KMS-11 (cell line): Measurements from ENCODE around the gene FXYD5.

ENCODE experiments used
- H2AFZ ChIP-seq: fragments of 200-600 bp; sonication (generic); 2 replicates; pipeline ENCODE4 v1.6.1; 2016; ENCODE audit warnings: antibody characterized with exemption, mixed run types, low read depth
- H3K27ac ChIP-seq: fragments of 200-600 bp; sonication (generic); 2 replicates; pipeline ENCODE4 v1.6.1; 2016; ENCODE audit warnings: mild to moderate bottlenecking, mixed run types
- H3K27me3 ChIP-seq: fragments of 200-600 bp; sonication (generic); 2 replicates; pipeline ENCODE4 v1.6.1; 2017; ENCODE audit warnings: mild to moderate bottlenecking, low read depth, mixed run types, moderate library complexity; ENCODE audit not compliant: insufficient read depth
- H3K36me3 ChIP-seq: fragments of 200-600 bp; sonication (generic); 2 replicates; pipeline ENCODE4 v1.6.1; 2017; ENCODE audit warnings: mild to moderate bottlenecking, mixed run types; ENCODE audit not compliant: insufficient read depth
- H3K4me1 ChIP-seq: fragments of 200-600 bp; sonication (generic); 2 replicates; pipeline ENCODE4 v1.6.1; 2016; ENCODE audit warnings: mild to moderate bottlenecking, low read depth, mixed run types; ENCODE audit not compliant: poor library complexity, severe bottlenecking
- H3K4me2 ChIP-seq: fragments of 200-600 bp; sonication (generic); 2 replicates; pipeline ENCODE4 v1.7.0; 2016; ENCODE audit warnings: mild to moderate bottlenecking, mixed run types
- H3K4me3 ChIP-seq: fragments of 200-600 bp; sonication (generic); IDR thresholded peaks from 2 replicates; pipeline ENCODE4 v1.6.1; 2017; ENCODE audit warnings: low read depth, low read length, mixed read lengths; ENCODE audit not compliant: insufficient read depth
- H3K79me2 ChIP-seq: fragments of 200-600 bp; sonication (generic); 2 replicates; pipeline ENCODE4 v1.6.1; 2016; ENCODE audit warnings: low read depth, mixed run types; ENCODE audit not compliant: insufficient read depth
- H3K9ac ChIP-seq: fragments of 200-600 bp; sonication (generic); 2 replicates; pipeline ENCODE4 v1.6.1; 2016; ENCODE audit warnings: mild to moderate bottlenecking, mixed run types
- H4K20me1 ChIP-seq: fragments of 200-600 bp; sonication (generic); 2 replicates; pipeline ENCODE4 v1.6.1; 2016; ENCODE audit warnings: mild to moderate bottlenecking, mixed run types; ENCODE audit not compliant: insufficient read depth
- TF ChIP-seq, protein P1 (sequence below): fragments of 200-600 bp; sonication (generic); conservative IDR thresholded peaks from 2 replicates; pipeline ENCODE4 v1.6.1; 2017; ENCODE audit warnings: low read depth, mild to moderate bottlenecking, antibody characterized with exemption, low read length, moderate library complexity, mixed read lengths

Gene FXYD5

GRCh38 chr19:35162471-35163326 is 8.2 kb downstream of the FXYD5 start:
- no peak overlapping the region for H2AFZ ChIP-seq
- H3K4me3 ChIP-seq = no peak overlapping the region
- no peak overlapping the region for H3K9ac ChIP-seq
- H3K36me3 ChIP-seq = peaks cover 4% of the 10 kb centered on the region; the same call in 1 of the 2 replicates
- H3K27me3 ChIP-seq = no peaks in the 10 kb centered on the region
- H4K20me1 ChIP-seq = no peaks in the 10 kb centered on the region
- H3K79me2 ChIP-seq = no peaks in the 10 kb centered on the region
- no peaks in the 10 kb centered on the region for H3K4me1 ChIP-seq
- H3K4me2 ChIP-seq = no peak overlapping the region
- TF ChIP-seq, protein P1, sequence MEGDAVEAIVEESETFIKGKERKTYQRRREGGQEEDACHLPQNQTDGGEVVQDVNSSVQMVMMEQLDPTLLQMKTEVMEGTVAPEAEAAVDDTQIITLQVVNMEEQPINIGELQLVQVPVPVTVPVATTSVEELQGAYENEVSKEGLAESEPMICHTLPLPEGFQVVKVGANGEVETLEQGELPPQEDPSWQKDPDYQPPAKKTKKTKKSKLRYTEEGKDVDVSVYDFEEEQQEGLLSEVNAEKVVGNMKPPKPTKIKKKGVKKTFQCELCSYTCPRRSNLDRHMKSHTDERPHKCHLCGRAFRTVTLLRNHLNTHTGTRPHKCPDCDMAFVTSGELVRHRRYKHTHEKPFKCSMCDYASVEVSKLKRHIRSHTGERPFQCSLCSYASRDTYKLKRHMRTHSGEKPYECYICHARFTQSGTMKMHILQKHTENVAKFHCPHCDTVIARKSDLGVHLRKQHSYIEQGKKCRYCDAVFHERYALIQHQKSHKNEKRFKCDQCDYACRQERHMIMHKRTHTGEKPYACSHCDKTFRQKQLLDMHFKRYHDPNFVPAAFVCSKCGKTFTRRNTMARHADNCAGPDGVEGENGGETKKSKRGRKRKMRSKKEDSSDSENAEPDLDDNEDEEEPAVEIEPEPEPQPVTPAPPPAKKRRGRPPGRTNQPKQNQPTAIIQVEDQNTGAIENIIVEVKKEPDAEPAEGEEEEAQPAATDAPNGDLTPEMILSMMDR = no peak
- no peak overlapping the region for H3K27ac ChIP-seq

- Histone ChIP-seq H2AFZ (no peak overlapping the region), H3K27me3 (no peaks in the 10 kb centered on the region), H3K27ac (no peak overlapping the region), H3K36me3 (peaks cover 3% of the 10 kb centered on the region; the same call in 1 of the 2 replicates), H3K9ac (no peak overlapping the region), H4K20me1 (no peaks in the 10 kb centered on the region), H3K4me2 (no peak overlapping the region), H3K4me1 (no peaks in the 10 kb centered on the region), H3K4me3 (no peak overlapping the region), H3K79me2 (no peaks in the 10 kb centered on the region)
- TF ChIP-seq, protein P1 = no peak
Measured at GRCh38 chr19:35164418-35164817, 9.9 kb downstream of the FXYD5 start.

DNA sequence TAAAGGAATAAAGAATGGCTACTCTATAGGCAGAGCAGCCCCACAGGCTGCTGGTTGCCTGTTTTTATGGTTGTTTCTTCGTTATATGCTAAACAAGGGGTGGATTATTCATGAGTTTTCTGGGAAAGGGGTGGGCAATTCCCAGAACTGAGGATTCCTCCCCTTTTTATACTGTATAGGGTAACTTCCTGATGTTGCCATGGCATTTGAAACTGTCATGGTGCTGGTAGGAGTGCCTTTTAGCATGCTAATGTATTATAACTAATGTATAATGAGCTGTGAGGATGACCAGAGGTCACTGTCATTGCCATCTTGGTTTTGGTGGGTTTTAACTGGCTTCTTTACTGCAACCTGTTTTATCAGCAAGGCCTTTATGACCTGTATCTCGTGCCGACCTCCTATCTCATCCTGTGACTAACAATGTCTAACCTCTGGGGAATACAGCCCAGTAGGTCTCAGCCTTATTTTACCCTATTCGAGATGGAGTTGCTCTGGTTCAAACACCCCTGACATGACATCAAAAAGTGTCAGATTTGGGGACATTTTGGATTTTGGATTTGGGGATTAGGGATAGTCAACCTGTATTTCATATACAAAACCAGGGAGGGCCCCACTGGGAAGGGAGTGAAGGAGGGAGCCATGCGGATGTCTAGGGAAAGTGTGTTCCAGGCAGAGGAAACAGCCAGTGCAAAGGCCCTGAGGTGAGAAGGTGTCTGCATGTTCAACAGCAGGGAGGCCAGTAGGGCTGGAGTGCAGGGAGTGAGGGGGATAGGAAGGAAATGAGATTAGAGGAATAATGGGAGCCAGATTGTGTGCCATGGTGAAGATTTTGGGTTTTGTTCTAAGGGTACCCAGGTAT is 10.9 kb downstream of the FXYD5 start:
- Histone ChIP-seq H3K9ac (no peak overlapping the region), H3K79me2 (no peaks in the 10 kb centered on the region), H3K27ac (no peak overlapping the region), H3K36me3 (no peaks in the 10 kb centered on the region; the same call in 1 of the 2 replicates), H3K27me3 (no peaks in the 10 kb centered on the region), H3K4me1 (no peaks in the 10 kb centered on the region), H2AFZ (no peak overlapping the region), H3K4me3 (no peak overlapping the region), H3K4me2 (no peak overlapping the region), H4K20me1 (no peaks in the 10 kb centered on the region)
- TF ChIP-seq, protein P1 = no peak

DNA sequence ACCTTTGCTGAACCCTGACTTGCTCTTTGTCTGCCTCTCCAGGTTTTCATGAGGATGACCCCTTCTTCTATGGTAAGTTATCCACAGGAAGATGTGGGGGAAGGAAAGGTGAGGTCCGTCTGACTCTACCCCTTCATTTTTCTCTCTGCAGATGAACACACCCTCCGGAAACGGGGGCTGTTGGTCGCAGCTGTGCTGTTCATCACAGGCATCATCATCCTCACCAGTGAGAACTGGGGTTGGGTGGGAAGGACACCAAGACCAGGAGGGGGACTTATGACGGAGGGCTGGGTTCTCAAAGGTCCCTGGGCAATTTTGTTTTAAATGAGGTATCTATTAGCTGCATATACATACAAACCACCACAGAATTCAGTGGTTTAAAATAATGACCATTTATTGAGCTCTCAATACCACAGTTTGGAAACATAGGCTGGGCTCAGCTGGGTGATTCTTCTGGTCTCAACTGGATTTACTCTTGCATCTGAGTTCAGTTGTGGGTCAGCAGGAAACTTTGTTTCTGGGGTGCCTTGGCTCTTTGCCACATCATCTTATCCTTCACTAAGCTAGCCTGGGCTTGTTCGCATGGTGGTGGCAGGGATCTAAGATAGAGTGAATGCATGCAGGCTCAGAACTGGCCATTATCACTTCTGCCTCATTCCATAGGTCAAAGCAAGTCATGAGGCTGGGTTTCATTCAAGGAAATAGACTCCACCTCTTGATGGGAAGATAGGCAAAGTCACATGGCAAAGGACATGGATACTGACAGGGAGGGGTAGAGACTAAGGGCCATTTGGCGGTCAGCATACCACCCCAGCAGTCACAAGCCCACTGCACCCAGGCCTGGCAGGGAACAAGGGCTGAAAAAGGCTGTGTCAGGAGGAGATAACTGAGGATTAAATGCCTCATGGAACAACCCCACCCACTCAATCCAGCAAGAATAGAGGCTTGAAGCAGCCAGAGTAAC is 11.8 kb downstream of the FXYD5 start:
- TF ChIP-seq, protein P1 = no peak
- no peak overlapping the region for H3K27ac ChIP-seq
- no peaks in the 10 kb centered on the region for H3K4me1 ChIP-seq
- H2AFZ ChIP-seq = no peak overlapping the region
- no peak overlapping the region for H3K9ac ChIP-seq
- no peaks in the 10 kb centered on the region for H3K27me3 ChIP-seq
- H3K79me2 ChIP-seq = no peaks in the 10 kb centered on the region
- H3K4me2 ChIP-seq = no peak overlapping the region
- H4K20me1 ChIP-seq = no peaks in the 10 kb centered on the region
- H3K4me3 ChIP-seq = no peak overlapping the region
- H3K36me3 ChIP-seq = no peaks in the 10 kb centered on the region; the same call in 1 of the 2 replicates
